GM19455 (cell line): ENCODE measurements around the gene PGM1.

Experiments
- ATAC-seq: cut with Tn5 transposase; IDR thresholded peaks from one replicate; pipeline ENCODE4 v1.9.1; 2021; ENCODE audit not compliant: unreplicated experiment

Gene PGM1

DNA sequence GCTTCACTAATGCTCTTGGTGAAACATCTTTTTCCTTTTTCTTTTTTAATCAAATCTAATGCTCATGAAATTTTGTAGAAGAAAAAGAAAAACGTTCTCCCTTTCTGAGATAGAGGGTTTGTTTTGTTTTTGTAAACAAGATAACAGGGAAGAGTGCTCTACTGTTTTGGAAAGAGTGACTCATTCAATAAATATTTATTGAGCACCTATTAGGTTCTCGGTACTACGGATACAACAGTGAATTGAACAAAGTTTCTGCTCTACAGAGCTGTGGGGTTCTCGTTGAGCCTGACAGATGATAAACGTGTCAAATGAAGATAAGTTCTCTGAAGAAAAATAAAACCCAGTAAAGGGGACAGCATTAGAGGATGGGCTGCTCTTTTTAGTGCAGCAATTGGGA is 7.0 kb downstream of the PGM1 start:
- ATAC-seq = no peak

DNA sequence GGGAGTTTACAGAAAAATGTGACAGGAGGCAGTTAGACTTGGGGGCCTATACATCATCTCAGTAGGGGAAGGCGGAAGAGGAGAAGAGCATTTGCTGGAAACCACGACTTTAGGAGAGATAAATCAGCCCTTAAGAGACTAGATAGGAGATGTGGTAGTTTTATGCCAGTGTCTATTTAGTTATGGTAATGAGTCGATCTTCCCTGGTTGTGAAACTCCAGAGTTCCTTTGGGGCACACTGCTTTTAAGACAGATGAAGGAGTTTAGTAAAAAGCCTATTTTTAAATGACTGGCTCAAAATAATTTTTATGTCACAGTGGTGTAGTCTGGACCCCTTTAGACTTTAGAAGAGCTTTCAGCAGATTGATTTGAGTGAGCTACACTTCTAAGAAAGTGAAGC is 7.8 kb downstream of the PGM1 start:
- ATAC-seq = no peak

DNA sequence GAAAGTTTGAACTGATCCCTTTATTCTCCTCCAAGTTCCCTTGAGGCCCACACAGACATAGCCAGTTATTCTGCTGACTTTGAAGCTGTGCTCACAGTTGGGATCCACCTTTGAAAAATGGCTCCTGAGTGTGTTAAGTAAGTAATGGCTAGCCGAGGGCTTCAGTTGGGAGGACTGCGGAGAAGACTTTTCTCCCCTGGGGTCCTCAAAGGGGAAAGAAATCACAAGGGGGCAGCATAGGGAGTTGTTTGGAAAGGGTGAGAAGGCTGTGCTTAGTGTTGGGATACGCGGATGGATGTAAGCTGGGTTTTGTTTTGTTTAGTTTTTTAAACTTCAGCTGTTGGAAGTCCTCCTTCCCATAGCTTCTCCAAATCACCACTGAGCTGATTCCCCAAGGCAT is 8.3 kb downstream of the PGM1 start:
- no peak for ATAC-seq

DNA sequence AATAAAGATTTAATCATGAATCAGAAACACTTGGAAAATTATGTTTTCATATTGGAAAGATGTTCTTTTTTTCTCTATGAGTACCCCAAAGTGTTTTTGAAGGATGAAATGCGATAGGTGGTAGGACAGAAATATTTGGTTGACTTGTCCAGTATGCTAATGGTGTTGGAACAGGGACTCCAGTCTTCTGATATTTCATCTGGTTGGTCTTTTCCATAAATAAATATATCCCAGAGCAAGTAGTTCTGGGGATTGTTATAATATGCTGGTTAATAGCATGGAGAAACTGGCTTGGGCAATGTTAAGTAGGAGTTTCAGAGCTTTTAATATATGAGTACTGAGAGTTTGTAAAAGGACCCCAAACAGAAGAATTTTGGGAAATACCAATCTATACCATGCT is 8.7 kb downstream of the PGM1 start:
- ATAC-seq = no peak

GRCh38 chr1:63602629-63603028 is 9.4 kb downstream of the PGM1 start:
- ATAC-seq = no peak

DNA sequence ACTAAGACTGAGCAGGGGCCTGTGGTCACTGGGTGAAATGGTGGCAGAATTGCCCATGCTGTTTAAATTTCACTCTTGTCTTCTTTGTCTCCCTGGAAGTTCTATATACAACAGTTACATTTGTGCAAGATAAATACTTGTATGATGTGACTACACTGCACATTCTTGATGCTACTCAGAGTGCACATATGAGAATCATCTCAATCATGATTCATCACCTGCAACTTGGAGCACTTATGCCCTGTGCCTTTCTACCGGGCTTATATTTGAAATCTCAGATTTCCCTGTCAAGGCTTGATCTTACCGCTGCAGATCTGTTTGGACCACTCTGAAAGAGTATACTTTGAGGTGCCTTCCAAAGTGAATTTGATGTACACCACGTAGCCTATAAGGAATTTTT is 10.6 kb downstream of the PGM1 start:
- ATAC-seq = no peak

- no peak for ATAC-seq
These were observed 14.1 kb downstream of the PGM1 start for GRCh38 chr1:63607322-63607721.

- no peak for ATAC-seq
These were observed 18.0 kb downstream of the PGM1 start for GRCh38 chr1:63611231-63611630.

GRCh38 chr1:63612564-63612963 is 19.4 kb downstream of the PGM1 start:
- ATAC-seq = no peak

GRCh38 chr1:63612971-63613370 is 19.8 kb downstream of the PGM1 start:
- ATAC-seq = no peak

GRCh38 chr1:63615768-63616420 is 22.7 kb downstream of the PGM1 start:
- ATAC-seq = peak; percentile 67

DNA sequence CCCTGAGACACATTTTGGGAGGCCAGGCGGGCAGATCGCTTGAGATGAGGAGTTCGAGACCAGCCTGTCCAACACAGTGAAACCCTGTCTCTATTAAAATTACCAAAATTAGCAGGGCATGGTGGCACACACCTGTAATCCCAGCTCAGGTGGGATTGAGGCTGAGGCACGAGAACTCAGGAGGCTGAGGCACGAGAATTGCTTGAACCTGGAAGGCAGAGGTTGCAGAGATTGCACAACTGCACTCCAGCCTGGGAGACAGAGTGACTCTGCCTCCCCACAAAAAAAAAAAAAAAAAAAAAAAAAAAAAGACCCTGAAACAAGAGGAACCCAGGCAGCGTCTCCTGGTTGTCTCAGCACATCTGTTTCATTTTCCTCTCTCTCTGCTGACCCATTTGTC is 24.2 kb downstream of the PGM1 start:
- ATAC-seq = no peak

GRCh38 chr1:63618011-63618410 is 24.8 kb downstream of the PGM1 start:
- no peak for ATAC-seq

DNA sequence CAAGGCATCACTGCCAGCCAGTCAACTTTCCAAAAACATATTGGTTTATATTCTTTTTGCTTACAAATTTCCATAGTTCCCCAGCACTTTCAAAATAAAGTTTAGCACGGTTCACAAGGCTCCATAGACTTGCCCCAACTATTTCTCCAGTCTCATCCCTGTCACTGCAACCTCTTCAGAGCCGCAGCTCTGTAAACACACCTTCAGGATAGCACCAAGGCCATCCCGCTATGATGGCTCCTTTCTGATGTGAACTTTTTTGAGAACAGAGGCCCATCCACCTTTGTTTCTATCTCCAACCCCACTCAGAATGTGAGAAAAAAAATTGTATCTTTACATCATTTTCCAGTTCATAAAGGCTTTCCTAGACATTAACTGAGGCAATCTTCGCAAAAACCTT is 26.3 kb downstream of the PGM1 start:
- ATAC-seq = no peak

GRCh38 chr1:63620671-63621070 is 27.5 kb downstream of the PGM1 start:
- no peak for ATAC-seq

DNA sequence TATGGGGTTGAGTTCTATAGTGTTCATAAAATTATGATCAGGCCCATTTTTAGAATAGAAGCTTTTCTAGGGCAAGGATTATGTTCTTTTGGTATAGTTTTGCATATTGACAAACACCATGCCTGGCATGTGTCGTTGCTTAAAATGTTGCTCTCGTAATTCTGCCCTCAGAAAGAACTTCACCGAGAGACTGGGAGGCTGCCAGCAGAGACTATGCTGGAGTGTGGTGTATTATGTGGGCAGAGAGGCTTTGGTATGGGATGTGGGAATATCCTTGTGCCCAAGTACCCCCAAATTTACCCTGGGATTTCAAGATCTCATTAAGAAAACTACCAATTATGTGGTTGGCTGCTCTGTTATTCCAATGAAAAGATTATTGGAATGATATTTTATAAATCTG is 27.9 kb downstream of the PGM1 start:
- ATAC-seq = no peak

- ATAC-seq = no peak
These were observed 28.5 kb downstream of the PGM1 start for GRCh38 chr1:63621698-63622097.

DNA sequence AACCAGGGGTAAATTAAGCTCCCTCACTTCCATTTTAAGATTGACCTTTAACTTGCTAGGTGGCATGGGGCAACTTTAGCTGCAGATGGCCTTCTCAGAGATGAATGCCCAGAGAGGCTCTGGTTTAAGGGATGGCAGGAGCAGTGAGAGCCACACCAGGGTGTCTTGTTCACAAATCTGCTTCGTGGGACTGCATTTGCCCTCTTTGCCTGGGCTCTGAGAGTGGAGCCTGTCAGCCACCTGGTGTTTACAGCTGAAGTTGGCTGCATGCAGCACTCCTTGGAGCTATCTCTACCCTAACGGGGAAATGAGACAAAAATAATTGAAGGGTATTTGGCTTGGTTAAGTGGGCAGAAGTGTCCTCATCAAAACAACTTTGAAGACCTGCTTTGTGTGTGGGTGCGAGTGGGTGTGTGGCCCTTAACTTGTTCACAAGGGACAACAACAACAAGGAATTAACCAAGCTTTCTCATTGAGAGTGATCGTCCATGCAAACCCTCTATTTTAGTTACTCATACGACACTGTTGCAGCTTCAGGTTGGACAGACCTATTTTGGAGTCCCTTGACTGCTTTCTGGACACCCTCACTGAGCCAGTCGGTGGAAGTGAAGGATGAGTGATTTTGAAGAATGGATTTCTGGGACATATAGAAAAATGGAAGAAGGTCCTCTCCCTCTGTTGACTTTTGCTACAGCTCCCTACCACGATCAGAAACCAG is 29.8 kb downstream of the PGM1 start:
- ATAC-seq = no peak

- ATAC-seq = no peak
These were observed 30.7 kb downstream of the PGM1 start for GRCh38 chr1:63623952-63624351.

DNA sequence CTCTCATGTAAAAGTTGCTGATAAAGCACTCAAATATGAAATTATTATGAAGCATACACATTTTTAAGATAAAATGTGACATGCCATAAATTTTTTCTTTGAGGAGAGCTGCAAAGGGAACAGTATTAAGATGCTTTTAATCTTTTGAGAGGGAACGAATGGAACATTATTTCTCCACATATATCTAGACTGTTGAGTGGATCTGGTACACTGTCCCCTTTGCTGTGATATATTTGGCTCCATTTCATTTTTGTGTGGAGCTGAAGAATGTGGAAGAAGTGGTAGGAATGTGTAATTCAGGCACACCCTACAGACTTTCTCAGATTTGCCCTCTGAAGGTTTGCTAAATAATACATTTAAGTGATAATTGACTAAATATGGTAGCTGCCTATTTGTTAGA is 31.7 kb downstream of the PGM1 start:
- ATAC-seq = no peak

- ATAC-seq = no peak
These were observed 33.0 kb downstream of the PGM1 start for GRCh38 chr1:63626222-63626621.

DNA sequence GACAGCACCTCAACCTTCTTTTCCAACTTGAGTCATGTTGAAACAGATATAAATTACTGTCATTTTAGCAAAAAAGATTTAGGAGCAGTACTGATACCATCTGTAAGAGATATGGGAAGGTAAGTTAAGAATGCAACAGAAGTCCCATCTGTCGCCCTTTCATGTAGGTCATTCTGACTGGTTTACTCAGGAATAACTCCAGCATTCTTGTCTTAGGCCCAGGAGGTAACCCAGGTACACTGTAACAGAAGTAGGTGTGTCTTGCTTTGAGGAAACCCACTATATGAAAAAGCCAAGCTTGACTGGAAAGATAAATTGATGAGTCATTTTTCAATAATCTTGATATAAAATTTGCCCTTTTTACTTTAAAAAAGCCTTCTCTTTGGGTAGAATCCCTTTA is 35.4 kb downstream of the PGM1 start:
- no peak for ATAC-seq

DNA sequence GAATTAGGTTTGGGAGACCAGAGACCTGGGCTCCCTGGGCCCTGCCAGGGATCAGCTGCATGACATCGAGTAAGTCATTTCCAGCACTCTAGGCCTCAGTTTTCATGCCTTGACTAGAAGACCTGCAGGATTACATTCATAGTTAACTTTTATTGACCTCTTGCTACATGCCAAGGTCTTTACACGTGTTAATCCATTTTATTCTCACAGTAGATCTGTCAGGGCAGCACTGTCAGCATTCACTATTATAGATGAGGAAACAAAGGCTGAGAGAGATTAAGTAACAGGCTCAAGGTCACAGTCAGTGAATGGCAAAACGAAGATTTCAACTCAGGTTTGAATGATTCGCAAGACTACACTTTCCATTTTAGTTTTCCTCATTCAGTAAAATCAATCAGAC is 37.0 kb downstream of the PGM1 start:
- ATAC-seq = no peak
